Common myeloid progenitor, CD34-positive (primary cell): ENCODE measurements around the gene KIFAP3.

Experiments used
- CTCF ChIA-PET: fragments of 350-600 bp; sonication (Branson Sonifier 250); formaldehyde crosslinking; loops from one replicate; lab custom pipeline; 2021; ENCODE audit warnings: antibody characterized with exemption; lab: Charles Lee
- POLR2A ChIA-PET: fragments of 350-600 bp; sonication (Branson Sonifier 250); formaldehyde crosslinking; loops from one replicate; lab custom pipeline; 2021; ENCODE audit warnings: antibody characterized with exemption; lab: Charles Lee
- DNase-seq, 3 donors: peaks; one replicate each; pipeline versions ENCODE4 v3.0.0 to v3.0.0-alpha.2; 2013
- H3K27ac ChIP-seq, 2 experiments: 1 replicate in 1 of 2; 2 replicates in 1 of 2; pipeline ENCODE4 v1.7.0; 2013; ENCODE audit warnings: inconsistent platforms in 2 of 2, low read length in 2 of 2, mild to moderate bottlenecking in 2 of 2, low read depth in 1 of 2, moderate library complexity in 1 of 2; ENCODE audit not compliant: severe bottlenecking in 2 of 2, insufficient read depth in 1 of 2, poor library complexity in 1 of 2
- H3K27me3 ChIP-seq, 5 experiments: replicated peaks in 2 of 5; 1 replicate in 3 of 5; 2 replicates in 2 of 5; pipeline versions ENCODE4 v1.6.1 to v1.7.0; 2013; ENCODE audit warnings: low read length in 4 of 5, mild to moderate bottlenecking in 2 of 5, moderate library complexity in 2 of 5, inconsistent platforms in 1 of 5; ENCODE audit not compliant: insufficient read depth in 5 of 5, control insufficient read depth in 4 of 5
- H3K36me3 ChIP-seq, 4 experiments: 1 replicate in 2 of 4; 2 replicates in 2 of 4; pipeline versions ENCODE4 v1.6.1 to v1.7.0; 2013; ENCODE audit warnings: low read length in 3 of 4, control low read depth in 1 of 4, mild to moderate bottlenecking in 1 of 4; ENCODE audit not compliant: control insufficient read depth in 4 of 4, insufficient read depth in 4 of 4
- H3K4me1 ChIP-seq, 4 experiments: 1 replicate in 3 of 4; 2 replicates in 1 of 4; pipeline versions ENCODE4 v1.6.1 to v1.7.1; 2013; ENCODE audit warnings: low read length in 3 of 4, mild to moderate bottlenecking in 3 of 4, control low read depth in 1 of 4, inconsistent platforms in 1 of 4, moderate library complexity in 1 of 4; ENCODE audit not compliant: control insufficient read depth in 4 of 4, insufficient read depth in 4 of 4; ENCODE audit errors: control extremely low read depth in 1 of 4
- H3K4me3 ChIP-seq, 7 experiments: 1 replicate in 4 of 7; 2 replicates in 3 of 7; pipeline versions ENCODE4 v1.5.1 to v1.7.0; 2013; ENCODE audit warnings: mild to moderate bottlenecking in 7 of 7, low read length in 6 of 7, moderate library complexity in 6 of 7, inconsistent platforms in 2 of 7, low read depth in 2 of 7, control low read depth in 1 of 7; ENCODE audit not compliant: insufficient read depth in 4 of 7, control insufficient read depth in 1 of 7; ENCODE audit errors: extremely low read depth in 1 of 7
- H3K9me3 ChIP-seq, 5 experiments: 1 replicate in 4 of 5; 2 replicates in 1 of 5; pipeline versions ENCODE4 v1.6.1 to v1.7.1; 2013; ENCODE audit warnings: low read length in 4 of 5, mild to moderate bottlenecking in 2 of 5, inconsistent platforms in 1 of 5, low read depth in 1 of 5, moderate library complexity in 1 of 5; ENCODE audit not compliant: control insufficient read depth in 4 of 5, insufficient read depth in 2 of 5; ENCODE audit errors: control extremely low read depth in 1 of 5
- WGBS: methylation state at CpG from one replicate; pipeline ENCODE4 v1.1.5; 2013; ENCODE audit not compliant: insufficient coverage; 5-methylcytosine and 5-hydroxymethylcytosine counted together

Gene KIFAP3

GRCh38 chr1:170041423-170042192 is 32.9 kb downstream of the KIFAP3 start:
- no peaks in the 10 kb centered on the region for H3K9me3 ChIP-seq
- ChIA-PET POLR2A (no interaction called here), CTCF (no interaction called here)
- peaks cover 0 to 7% (median under 1%) of the 10 kb centered on the region in 4 experiments for H3K4me1 ChIP-seq
- WGBS = 91% methylated on average over 9 of the region's 14 CpGs
- no peaks in the 10 kb centered on the region for H3K27me3 ChIP-seq
- peak overlapping the region; percentile 52 to 76 for H3K27ac ChIP-seq
- peak; percentile 60 to 91 (median 78) for DNase-seq
- H3K4me3 ChIP-seq = no peak overlapping the region
- peaks cover 3 to 37% (median 14%) of the 10 kb centered on the region in 4 experiments for H3K36me3 ChIP-seq

GRCh38 chr1:170032531-170033280 is 41.8 kb downstream of the KIFAP3 start:
- DNase-seq = no peak

DNA sequence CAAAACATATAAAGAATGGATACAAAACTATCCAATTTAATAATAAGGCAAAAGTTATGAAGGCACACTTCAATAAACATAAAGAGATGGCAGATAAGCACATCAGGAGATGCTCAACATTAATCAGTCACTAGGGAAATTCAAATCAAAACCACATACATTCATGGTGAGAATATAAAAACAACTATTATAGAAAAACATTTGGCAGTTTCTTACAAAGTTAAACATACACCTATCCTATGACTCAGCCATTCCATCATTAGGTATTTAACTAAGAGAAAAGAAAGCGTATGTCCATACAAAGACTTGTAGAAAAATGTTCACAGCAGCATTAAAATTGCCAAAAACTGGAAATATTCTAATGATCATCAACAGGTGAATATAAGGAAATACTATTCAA is 44.3 kb downstream of the KIFAP3 start:
- Histone ChIP-seq H3K4me3 (no peak overlapping the region), H3K27ac (no peak overlapping the region), H3K36me3 (peaks cover 0 to 23% (median 7%) of the 10 kb centered on the region in 4 experiments), H3K27me3 (no peaks in the 10 kb centered on the region), H3K4me1 (no peaks in the 10 kb centered on the region), H3K9me3 (peaks cover 2 to 20% (median 5%) of the 10 kb centered on the region in 5 experiments)
- CTCF ChIA-PET = interaction anchor here (1.4 kb wide), 1 partner anchor 15 kb away, joined by 3 read pairs; no protein-coding TSS in a partner anchor
- DNase-seq = no peak
- POLR2A ChIA-PET = no interaction called here
- no CpG with 5 or more reads among the region's 1 CpG for WGBS

More at GRCh38 chr1:170032531-170033280, 41.8 kb downstream of the KIFAP3 start:
- Histone ChIP-seq H3K9me3 (peaks cover 0 to 5% (median 0%) of the 10 kb centered on the region in 5 experiments), H3K4me1 (no peaks in the 10 kb centered on the region), H3K27me3 (no peaks in the 10 kb centered on the region), H3K4me3 (no peak overlapping the region), H3K36me3 (peaks cover 0 to 12% (median 7%) of the 10 kb centered on the region in 4 experiments), H3K27ac (no peak overlapping the region)
- CTCF ChIA-PET = no interaction called here
- WGBS = 100% methylated on average over 1 of the region's 2 CpGs
- POLR2A ChIA-PET = no interaction called here

DNA sequence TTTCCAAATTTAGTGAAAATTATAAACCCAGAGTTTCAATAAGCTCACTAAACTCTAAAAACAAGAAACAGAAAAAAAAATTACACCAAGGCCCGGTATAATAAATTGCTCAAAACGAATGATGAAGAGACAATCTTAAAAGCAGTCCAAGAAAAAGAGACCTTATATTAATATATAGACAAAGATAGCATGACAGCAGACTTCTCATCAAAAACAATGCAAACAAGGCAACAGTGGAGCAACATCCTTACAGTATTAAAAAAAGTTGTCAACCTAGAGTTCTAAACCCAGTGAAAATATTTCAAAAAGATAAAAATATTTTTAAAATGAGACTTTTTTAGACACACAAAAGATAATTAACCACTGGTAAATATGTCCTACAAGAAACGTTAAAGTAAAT is 46.7 kb downstream of the KIFAP3 start:
- POLR2A ChIA-PET = no interaction called here
- no CpG with 5 or more reads among the region's 3 CpGs for WGBS
- CTCF ChIA-PET = no interaction called here
- no peak overlapping the region for H3K4me3 ChIP-seq
- H3K36me3 ChIP-seq = peaks cover 0 to 27% (median 6%) of the 10 kb centered on the region in 4 experiments
- no peaks in the 10 kb centered on the region for H3K4me1 ChIP-seq
- H3K27ac ChIP-seq = no peak overlapping the region
- DNase-seq = peak; percentile 7 to 54 (median 35)
- no peaks in the 10 kb centered on the region for H3K27me3 ChIP-seq
- peaks cover 2 to 20% (median 5%) of the 10 kb centered on the region in 5 experiments for H3K9me3 ChIP-seq

DNA sequence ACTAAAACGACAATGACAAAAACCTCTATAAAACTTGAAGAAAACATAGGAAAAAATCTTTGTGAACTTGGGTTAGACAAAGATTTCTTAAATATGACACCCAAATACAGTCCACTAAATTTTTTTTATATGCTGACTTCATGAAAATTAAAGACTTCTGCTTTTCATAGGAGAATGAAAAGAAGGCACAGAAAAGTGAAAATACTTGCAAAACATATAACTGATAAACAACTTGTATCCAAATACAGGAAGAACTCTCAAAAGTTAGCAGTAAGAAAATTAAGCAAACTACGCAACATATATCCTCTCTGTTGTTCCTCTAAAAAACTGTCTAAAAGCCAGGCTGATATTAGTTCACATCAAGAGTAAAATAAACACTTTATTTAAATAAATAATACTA is 53.6 kb downstream of the KIFAP3 start:
- DNase-seq = peak in 2 of 3 donors; percentile 19 to 21
- Histone ChIP-seq H3K4me1 (no peaks in the 10 kb centered on the region), H3K4me3 (no peak overlapping the region), H3K36me3 (peaks cover 0 to 27% (median 5%) of the 10 kb centered on the region in 4 experiments), H3K27ac (no peak overlapping the region), H3K27me3 (no peaks in the 10 kb centered on the region), H3K9me3 (peaks cover 0 to 12% (median 0%) of the 10 kb centered on the region in 5 experiments)
- WGBS = 100% methylated on average over 1 of the region's 2 CpGs
- ChIA-PET POLR2A (no interaction called here), CTCF (no interaction called here)

GRCh38 chr1:170017478-170017877 is 57.0 kb downstream of the KIFAP3 start:
- Histone ChIP-seq H3K27me3 (no peaks in the 10 kb centered on the region), H3K4me3 (no peak overlapping the region), H3K27ac (no peak overlapping the region), H3K9me3 (peaks cover 0 to 8% (median 0%) of the 10 kb centered on the region in 5 experiments), H3K4me1 (no peaks in the 10 kb centered on the region), H3K36me3 (peaks cover 0 to 30% (median 4%) of the 10 kb centered on the region in 4 experiments)
- CTCF ChIA-PET = interaction anchor here (0.6 to 0.7 kb wide), 2 partner anchors 49 to 59 kb away, joined by 3 read pairs; no protein-coding TSS in a partner anchor
- DNase-seq = no peak
- POLR2A ChIA-PET = no interaction called here
- no CpG with 5 or more reads among the region's 2 CpGs for WGBS
